ENCODE measurements around the gene NOTCH1. TPM values are rescaled to one million over a fixed set of nuclear protein-coding genes. Genes with fewer than 3 reads are reported as not detected.

NOTCH1 gene
- total and polyA plus RNA-seq, 2 of the 4 experiments (the other 2 are of a cell fraction) = 1.8 to 6.0 TPM

- peak overlapping the region; percentile 16 for H2AK9ac ChIP-seq (replicated peaks; ENCODE audit: low read depth, low read length, poor library complexity)
- no peak overlapping the region for H3K9ac ChIP-seq (ENCODE audit: low read depth, low read length)
- dilution Hi-C loops (cut with HindIII; ENCODE audit: low sequenced_read_pairs, unreplicated experiment) = no loop called here
- H4K20me1 ChIP-seq (ENCODE audit: insufficient read depth, low read length) = no peaks in the 10 kb centered on the region; the same call in 1 of the 2 replicates
- H4K8ac ChIP-seq (ENCODE audit: low read depth in 2 of 2, low read length in 2 of 2) = no peak overlapping the region
- H2AK5ac ChIP-seq (ENCODE audit: low read depth, low read length) = no peak overlapping the region
- H4K91ac ChIP-seq (ENCODE audit: insufficient read depth, low read depth, low read length) = no peak overlapping the region
- H4K5ac ChIP-seq (ENCODE audit: low read depth, low read length) = no peak overlapping the region
- ATAC-seq (ENCODE audit: low read depth) (no peak), DNase-seq (no peak)
- 94% methylated on average over 12 of the region's 18 CpGs; no CpG with 5 or more reads in 1 of the 2 experiments for WGBS, 2 experiments (ENCODE audit: extremely low coverage in 2 of 2, insufficient read length in 1 of 2)
- ChIA-PET POLR2A (ENCODE audit: unreplicated experiment) (no interaction called here), CTCF (no interaction called here)
- no peak overlapping the region for H3K4me3 ChIP-seq (ENCODE audit: insufficient read depth, low read depth, low read length)
- no peak overlapping the region for H2AFZ ChIP-seq (replicated peaks; ENCODE audit: low read length, poor library complexity)
- TF ChIP-seq FOS (IDR thresholded peaks at IDR 0.05; ENCODE audit: low read depth, low read length) (no peak), RFX5 (IDR thresholded peaks at IDR 0.05; ENCODE audit: low read depth, low read length) (no peak)
- no peak overlapping the region for H2BK20ac ChIP-seq (ENCODE audit: low read depth, low read length)
- H3K18ac ChIP-seq (ENCODE audit: low read depth, low read length) = no peak overlapping the region
- no peak overlapping the region for H2BK120ac ChIP-seq (ENCODE audit: low read depth, low read length)
- H2BK15ac ChIP-seq (ENCODE audit: low read depth, low read length) = no peak overlapping the region
- no TSS peak for BruUV-seq (replicated peaks)
- H3K4me2 ChIP-seq (ENCODE audit: low read depth, low read length) = no peak overlapping the region
- H3K23ac ChIP-seq (ENCODE audit: low read depth, low read length) = no peak overlapping the region
- H3K9me1 ChIP-seq (ENCODE audit: insufficient read depth, low read length) = no peaks in the 10 kb centered on the region
- no peak overlapping the region for H2BK5ac ChIP-seq (ENCODE audit: low read depth, low read length, poor library complexity, severe bottlenecking)
- no peak overlapping the region for H3K27ac ChIP-seq (ENCODE audit: insufficient read depth, low read length)
- H3K9me3 ChIP-seq (ENCODE audit: control insufficient read depth, insufficient read depth, low read length) = no peaks in the 10 kb centered on the region
- no peaks in the 10 kb centered on the region for H3K27me3 ChIP-seq (ENCODE audit: control insufficient read depth, insufficient read depth, low read length)
- H3K56ac ChIP-seq (ENCODE audit: extremely low read depth, insufficient read depth, low read length) = no peak overlapping the region
- intact Hi-C loops (cut with micrococcal nuclease) = no loop called here
- no peaks in the 10 kb centered on the region for H3K4me1 ChIP-seq (ENCODE audit: control insufficient read depth, insufficient read depth, low read length)
- peaks cover 0 to 8% of the 10 kb centered on the region in 2 experiments; a peak in 1 of 4 replicates for H3K79me1 ChIP-seq (ENCODE audit: low read depth in 1 of 2, low read length in 2 of 2)
- no peak overlapping the region for H3K14ac ChIP-seq (replicated peaks; ENCODE audit: low read depth, low read length)
- H3K4ac ChIP-seq (ENCODE audit: low read depth, low read length) = no peak overlapping the region
- in situ Hi-C loops (cut with MboI; ENCODE audit: low sequenced_read_pairs) = no loop called here
- peaks cover 64% of the 10 kb centered on the region for H3K36me3 ChIP-seq (ENCODE audit: control insufficient read depth, insufficient read depth, low read length)
These were observed 27.2 kb downstream of the NOTCH1 start for GRCh38 chr9:136518623-136519022.

Measured in IMR-90 (cell line).